HG03439 (cell line): Measurements from ENCODE around the gene ZBTB14.
A peak's percentile ranks its signal among the peaks of the same experiment; 100 is the strongest.

Experiments used
- ATAC-seq: cut with Tn5 transposase; IDR thresholded peaks from one replicate; pipeline ENCODE4 v1.9.1; 2021; ENCODE audit warnings: mild to moderate bottlenecking, moderate library complexity; ENCODE audit not compliant: unreplicated experiment

Gene ZBTB14

DNA sequence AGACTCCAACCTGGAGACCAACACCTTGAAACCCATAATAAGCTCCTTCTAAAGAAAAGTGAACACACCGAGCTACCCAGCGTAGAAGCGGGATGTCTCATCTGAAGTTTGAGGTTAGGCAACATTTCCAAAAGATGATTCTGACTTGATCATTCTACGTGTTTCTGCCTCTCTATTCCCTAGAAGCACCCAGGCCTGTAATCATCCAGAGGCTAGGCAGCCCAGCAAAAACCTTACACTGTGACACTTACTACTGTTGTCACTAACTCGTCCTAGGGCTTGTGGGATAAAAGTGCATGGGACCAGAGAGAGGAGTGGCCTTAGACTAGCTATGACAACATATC lies 1.4 kb downstream of the ZBTB14 start:
- no peak for ATAC-seq

DNA sequence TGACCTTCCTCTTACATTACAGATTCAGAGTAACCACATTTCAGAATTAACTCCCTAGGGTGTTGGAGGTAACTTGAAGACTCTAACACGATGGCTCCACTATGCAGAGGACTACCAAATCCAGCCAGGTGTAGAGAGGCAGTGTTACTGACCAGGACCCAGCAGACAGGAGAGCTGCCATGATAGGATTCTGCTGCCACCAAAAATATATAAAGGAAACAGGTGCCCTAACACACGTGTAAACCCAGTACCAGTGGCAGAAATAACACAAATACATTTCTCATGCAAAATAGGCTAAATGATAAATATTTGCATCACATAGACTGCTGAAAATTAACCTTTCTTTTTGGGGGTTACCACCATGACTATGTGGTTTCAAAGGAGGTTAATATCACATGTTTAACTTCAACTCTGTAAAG lies 7.0 kb downstream of the ZBTB14 start:
- peak; percentile 61 for ATAC-seq

DNA sequence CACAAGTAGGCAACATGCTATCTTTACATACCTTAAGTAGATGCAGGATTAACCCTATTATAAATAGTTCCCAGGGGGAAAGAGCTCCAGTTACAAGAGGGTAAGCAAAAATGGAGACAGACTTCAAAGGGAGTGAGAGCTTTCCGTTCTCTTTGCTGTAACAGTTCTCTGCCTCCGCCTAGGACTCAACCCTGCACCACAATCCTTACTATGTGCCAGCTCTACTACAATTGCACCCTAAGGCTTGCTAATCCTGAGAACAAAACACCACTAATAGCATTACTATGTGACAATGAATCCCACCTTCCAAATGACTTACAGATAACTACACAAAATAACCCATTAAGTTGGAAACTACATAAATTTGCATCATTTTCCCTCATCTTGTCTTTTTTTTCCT lies 7.7 kb downstream of the ZBTB14 start:
- no peak for ATAC-seq

DNA sequence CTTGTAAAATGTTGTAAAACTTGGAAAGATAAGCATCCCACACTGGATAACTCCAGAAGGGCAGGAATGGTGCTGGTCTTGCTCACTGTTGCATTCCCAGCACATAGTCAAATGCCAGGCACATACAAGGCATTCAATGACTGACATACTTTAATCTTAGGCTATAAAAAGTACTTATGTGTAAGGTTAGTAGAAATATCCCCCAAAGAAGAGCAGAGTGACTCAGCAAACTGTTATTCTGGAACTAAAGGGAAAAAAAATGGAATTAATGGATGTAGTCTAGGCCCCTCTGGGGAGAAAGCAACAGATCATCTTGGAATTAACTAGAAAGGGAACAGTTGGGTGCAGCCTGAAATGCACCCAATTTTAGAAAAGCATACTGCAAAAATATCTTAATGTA lies 9.0 kb downstream of the ZBTB14 start:
- no peak for ATAC-seq

DNA sequence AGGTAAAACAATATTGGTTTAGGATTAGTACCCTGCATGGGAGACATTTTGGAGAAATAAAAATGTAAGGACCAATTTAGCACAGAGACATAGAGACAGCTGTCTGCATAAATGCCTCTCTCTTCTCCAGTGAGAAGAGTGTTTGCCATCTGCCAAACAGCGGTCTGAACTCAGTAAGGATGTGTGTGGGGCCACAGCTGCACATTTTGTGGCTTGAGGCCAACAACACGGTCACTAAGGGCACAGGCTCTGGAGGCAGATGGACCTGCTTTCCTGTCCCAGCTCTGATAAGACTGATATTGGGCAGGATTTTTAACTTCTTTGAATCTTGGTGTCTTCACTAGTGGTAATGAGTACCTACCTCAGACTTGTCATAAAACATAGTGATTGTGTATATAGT lies 10.2 kb downstream of the ZBTB14 start:
- no peak for ATAC-seq

DNA sequence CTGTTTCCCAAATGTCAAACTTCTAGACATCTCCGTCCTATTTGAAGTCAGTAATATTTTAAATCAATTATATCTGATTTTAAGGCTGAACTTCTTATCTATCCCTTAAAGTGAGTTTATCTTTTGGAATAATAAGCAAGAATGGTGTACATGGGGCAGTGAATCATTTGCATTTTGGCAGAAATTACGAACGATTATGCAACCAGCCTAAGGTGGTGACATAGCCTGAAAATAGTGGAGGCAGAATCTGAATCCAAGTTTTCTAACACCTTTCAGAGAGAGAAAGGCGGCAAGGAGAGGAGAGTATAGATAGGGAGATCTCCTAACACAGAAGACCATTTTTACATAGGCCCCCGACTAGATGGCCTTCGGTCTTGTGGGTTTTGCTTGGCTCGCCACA lies 10.7 kb downstream of the ZBTB14 start:
- ATAC-seq = no peak

DNA sequence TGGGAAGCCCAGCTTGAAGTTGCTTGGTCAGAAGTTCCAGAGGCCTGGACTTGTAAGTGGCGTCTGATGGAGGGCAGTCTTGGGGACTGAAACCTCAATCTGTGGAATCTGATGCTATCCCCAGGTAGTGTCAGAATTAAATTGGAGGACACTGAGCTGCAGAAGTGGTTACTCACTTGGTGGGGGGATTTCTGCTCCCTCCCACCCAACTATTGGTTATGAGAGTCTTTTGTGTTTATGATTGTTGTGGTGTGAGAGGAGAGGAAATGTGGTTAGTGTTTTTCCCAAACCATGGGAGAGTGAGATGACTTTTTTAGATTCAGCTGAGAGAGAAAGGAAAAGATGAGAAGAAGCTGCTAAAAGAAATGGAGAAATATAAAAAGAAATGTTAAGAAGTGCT lies 12.8 kb downstream of the ZBTB14 start:
- ATAC-seq = no peak

DNA sequence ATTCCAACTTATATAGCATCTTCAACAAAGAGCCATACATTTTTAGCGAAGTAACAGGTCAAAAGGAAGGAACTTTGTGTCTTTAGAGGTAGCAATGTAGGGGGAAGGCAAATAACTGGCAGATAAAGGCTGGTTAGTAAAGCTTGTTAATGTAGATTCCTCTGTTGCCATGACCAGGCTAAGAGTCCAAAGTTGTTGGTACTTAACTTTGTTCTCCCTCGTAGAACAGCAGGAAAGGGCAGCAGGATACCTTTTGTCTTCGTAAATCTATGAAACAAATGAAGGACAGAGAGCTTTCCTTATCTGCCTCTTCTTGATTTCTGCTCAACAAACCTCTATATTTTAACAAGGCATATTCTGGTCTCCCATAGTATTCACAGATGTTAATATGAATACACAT lies 18.6 kb downstream of the ZBTB14 start:
- ATAC-seq = no peak

DNA sequence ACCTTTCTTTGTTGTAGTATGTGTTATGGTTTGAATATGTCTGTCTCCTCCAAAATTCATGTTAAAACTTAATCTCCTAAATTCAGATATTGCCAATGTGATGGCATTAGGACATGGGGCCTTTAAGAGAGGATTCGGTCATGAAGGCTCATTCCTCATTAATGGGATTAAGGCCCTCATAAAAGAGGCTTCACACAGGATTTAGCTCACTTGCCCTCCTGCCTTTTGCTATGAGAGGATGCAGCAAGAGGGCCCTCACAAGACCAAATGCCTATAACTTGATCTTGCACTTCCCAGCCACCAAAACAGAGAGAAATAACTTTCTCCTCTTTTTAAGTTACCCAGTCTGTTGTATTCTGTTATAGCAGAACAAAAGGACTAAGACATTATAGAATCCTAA lies 19.7 kb downstream of the ZBTB14 start:
- no peak for ATAC-seq

DNA sequence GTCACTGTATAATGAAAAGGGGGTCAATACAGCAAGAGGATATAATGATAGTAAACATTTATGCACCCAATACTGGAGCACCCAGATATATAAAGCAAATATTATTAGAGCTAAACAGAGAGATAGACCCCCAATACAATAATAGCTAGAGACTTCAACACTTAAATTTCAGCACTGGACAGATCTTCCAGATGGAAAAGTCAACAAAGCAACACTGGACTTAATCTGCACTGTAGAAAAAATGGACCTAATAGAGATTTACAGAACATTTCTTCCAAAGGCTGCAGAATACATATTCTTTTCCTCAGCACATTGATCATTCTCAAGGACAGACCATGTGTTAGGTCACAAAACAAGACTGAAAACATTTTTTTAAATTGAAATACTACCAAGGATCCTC lies 26.7 kb downstream of the ZBTB14 start:
- ATAC-seq = no peak

DNA sequence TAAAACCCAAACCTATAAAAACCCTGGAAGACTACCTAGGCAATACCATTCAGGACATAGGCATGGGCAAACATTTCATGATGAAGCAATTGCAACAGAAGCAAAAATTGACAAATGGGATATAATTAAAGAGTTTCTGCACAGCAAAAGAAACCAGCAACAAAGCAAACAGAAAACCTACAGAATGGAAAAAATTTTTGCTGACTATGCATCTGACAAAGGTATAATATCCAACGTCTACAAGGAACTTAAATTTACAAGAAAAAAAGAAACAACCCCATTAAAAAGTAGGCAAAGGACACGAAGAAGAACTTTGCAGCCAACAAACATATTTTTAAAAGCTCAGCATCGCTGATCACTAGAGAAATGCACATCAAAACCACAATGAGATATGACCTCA lies 28.8 kb downstream of the ZBTB14 start:
- no peak for ATAC-seq

DNA sequence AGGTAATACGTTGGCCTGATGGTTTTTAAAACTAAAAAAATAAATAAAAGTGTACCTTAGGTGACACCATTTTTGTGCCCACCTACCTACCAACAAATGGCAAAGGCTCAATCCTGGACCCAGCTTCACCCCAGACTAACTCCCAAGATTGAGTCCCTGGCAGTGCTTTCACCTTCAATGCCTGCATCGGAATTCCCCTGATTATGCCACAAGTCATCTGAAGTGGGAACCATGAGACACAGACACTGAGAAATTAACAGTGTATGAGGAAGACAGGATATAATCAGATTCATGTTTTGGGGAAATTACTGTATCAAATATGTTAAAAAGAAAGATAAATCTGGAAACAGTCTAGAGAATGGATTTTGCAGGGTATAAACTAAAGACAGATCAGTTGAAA lies 41.6 kb downstream of the ZBTB14 start:
- ATAC-seq = no peak

DNA sequence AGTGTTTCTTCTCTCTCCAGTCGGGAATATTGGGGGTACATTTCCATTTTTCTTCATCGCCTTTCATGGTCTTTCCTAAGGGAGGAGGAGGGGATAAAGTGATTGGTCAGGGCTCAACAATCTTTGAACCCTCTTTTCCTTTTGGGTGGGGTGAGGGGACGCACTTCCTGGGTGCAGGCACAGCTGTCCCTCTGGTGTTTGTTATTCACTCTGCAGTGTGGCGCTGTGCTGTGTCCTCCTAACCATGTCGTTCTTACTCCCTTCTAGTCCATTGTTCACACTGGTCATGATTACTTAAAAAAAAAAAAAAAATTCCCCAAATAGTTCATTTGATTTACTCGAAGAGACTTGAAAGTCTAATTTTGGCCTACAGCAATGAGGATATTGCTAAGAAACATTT lies 44.4 kb downstream of the ZBTB14 start:
- ATAC-seq = no peak

DNA sequence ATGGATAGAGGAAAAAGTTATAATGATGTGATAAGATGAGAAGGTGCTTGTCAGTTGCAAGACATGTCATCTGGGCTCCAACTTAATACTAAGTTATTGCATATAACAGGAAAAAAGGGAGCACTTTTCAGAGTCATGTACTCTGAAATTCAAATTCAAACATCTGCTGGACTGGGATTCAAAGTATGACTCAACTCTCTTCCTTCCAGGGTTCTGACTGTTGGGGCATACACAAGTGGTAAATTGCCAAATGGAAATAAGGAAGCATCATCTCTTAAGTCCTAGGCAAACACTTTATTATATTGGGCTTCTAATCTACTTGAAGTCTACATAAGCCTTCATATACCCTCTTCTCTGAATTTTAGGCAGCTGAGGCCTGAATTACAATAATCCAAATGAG lies 44.9 kb downstream of the ZBTB14 start:
- no peak for ATAC-seq

DNA sequence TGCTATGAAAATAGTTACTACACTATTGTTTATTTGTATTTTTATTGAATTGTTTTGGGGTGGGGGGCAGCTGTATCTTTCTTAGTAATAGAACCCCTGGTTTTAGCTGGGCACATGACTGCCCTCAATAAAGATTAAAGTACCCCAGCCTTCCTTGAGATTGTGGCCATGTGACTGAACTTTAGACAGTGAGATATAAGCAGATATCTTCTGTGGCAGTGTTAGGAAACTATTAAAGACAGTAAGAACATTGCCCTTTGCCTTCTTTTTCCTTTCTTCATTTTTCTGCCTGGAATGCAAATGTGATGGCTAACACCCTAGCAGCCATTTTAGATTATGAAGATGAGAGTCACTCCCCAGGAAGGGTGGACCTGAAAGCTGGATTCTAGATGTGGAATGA lies 50.6 kb downstream of the ZBTB14 start:
- no peak for ATAC-seq

DNA sequence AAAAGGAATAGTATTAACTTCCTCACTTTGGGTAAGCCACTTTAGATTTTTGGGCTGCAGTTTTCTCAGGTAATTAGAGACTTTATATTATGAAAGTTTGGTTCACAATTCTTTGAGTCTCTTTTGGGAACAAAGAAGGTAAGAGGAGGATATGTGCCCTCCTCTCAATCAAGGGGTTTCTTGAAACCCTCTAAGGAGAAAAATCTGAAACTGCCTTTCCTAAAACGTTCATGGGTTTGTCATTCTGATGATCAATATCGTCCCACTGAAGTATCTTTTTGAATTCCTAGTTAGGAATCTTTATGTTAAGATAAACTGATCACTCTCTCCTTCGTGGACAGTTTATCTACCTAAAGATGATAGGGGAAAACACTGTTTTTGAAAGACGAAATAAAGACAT lies 56.1 kb downstream of the ZBTB14 start:
- ATAC-seq = no peak
